ENCODE measurements around the gene BRPF1. TPM values are rescaled to one million over a fixed set of nuclear protein-coding genes. Genes with fewer than 3 reads are reported as not detected.

Gene BRPF1
- total and polyA plus RNA-seq, 2 donors, result 11.9 to 19.1 TPM

DNA sequence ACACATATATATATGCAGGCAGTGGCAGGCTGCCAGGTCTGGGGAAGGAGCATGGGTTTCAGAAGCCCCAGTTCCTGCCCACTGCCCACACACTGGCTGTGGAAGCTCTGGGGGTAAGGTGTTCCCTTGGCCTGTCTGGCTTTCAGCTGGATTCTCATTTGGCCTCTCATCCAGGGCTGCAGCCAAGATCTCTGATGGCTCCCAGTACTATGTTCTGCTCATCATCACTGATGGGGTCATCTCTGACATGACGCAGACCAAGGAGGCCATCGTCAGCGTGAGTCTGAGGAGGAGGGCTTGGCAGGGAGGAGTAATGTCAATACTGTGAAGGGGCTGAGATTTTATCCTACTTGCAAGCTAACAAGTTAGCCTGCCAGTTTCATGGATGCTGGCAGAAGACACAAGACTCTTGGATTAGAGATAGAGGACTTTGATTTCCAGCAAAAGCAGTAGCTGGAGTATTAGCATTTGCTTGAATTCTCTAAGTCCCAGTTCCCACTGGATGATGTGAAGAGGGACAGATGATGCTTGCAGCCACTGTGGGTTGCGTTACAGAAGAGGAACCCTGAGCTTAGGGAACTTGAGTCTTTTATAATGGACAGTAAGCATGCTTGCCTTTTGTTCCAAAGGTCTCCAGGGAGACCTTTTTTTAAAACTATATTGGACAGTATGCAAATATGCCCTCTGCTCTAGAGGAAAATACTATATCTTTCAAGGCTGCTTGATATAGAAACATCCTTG is 5.6 kb upstream of the BRPF1 start:
- Histone ChIP-seq H3K36me3 (ENCODE audit: control insufficient read depth in 2 of 2, insufficient read depth in 2 of 2, low read length in 1 of 2) (no peaks in the 10 kb centered on the region), H3K9me3 (ENCODE audit: control insufficient read depth in 2 of 2, insufficient read depth in 1 of 2, low read length in 1 of 2) (no peaks in the 10 kb centered on the region), H3K27ac (ENCODE audit: low read depth in 1 of 2, low read length in 1 of 2) (no peak overlapping the region), H3K4me3 (ENCODE audit: low read length in 2 of 2) (no peak overlapping the region), H3K27me3 (ENCODE audit: control insufficient read depth in 2 of 2, insufficient read depth in 1 of 2, low read length in 1 of 2) (no peaks in the 10 kb centered on the region), H3K4me1 (ENCODE audit: control insufficient read depth in 2 of 2, insufficient read depth in 2 of 2, low read length in 2 of 2) (peaks cover 4 to 16% of the 10 kb centered on the region in 2 donors)
- DNase-seq (ENCODE audit: low read depth in 6 of 9, low spot score in 9 of 9), result no peak
- 97% methylated on average over 4 of the region's 4 CpGs for WGBS

DNA sequence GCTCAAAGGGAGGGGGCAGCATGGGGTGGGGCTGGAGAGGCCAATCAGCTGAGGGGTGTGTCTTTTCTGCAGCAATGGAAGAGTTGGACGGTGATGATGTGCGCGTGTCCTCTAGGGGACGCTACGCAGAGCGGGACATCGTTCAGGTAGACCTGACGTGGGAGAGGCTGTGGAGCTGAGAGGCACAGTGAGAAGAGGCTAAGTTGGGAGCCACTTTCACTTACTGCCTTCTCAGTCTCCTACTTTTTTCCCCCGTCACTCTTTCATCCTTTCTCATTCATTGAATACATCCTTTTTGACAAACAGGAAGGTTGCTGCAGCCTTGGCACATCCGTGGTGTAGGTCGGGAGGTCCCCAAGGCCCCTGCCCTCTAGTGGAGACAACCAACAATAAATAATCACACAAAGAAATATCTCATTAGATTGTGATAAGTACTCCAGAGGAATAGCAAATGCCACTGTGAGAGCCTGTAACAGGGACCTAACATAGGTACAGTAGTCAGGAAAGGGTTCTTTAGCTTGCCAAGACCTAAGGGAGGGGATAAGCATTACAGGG is 4.4 kb upstream of the BRPF1 start:
- H3K27me3 ChIP-seq (ENCODE audit: control insufficient read depth in 2 of 2, insufficient read depth in 1 of 2, low read length in 1 of 2), result no peaks in the 10 kb centered on the region
- peaks cover 4 to 16% of the 10 kb centered on the region in 2 donors for H3K4me1 ChIP-seq (ENCODE audit: control insufficient read depth in 2 of 2, insufficient read depth in 2 of 2, low read length in 2 of 2)
- no peak overlapping the region for H3K27ac ChIP-seq (ENCODE audit: low read depth in 1 of 2, low read length in 1 of 2)
- WGBS, result 23% methylated on average over 11 of the region's 11 CpGs
- no peaks in the 10 kb centered on the region for H3K36me3 ChIP-seq (ENCODE audit: control insufficient read depth in 2 of 2, insufficient read depth in 2 of 2, low read length in 1 of 2)
- DNase-seq (ENCODE audit: low read depth in 6 of 9, low spot score in 9 of 9), result peak in 3 of 9 donors; percentile 33 to 77 (median 52)
- no peaks in the 10 kb centered on the region for H3K9me3 ChIP-seq (ENCODE audit: control insufficient read depth in 2 of 2, insufficient read depth in 1 of 2, low read length in 1 of 2)
- H3K4me3 ChIP-seq (ENCODE audit: low read length in 2 of 2), result peak overlapping the region in 1 of 2 donors; percentile 9

DNA sequence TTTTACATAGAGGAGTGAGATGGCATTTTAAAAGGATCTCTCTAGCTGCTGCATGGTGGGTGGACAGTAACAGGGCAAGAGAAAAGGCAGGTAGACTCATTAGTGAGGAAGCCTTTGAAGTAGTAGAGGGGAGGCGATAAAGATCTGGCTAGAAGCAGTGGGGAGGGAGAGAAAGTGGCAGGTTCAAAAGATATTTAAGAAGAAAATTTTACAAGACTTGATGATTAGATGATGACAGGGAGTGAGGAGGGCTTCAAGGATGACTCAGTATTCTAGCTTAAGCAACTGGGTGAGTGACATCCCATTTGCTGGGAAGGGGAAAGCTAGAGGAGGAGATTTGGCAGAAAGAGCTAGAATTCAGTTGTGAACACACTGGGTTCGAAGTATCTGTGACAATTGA is 3.8 kb upstream of the BRPF1 start:
- Histone ChIP-seq H3K4me1 (ENCODE audit: control insufficient read depth in 2 of 2, insufficient read depth in 2 of 2, low read length in 2 of 2) (peaks cover 10 to 22% of the 10 kb centered on the region in 2 donors), H3K27ac (ENCODE audit: low read depth in 1 of 2, low read length in 1 of 2) (no peak overlapping the region), H3K27me3 (ENCODE audit: control insufficient read depth in 2 of 2, insufficient read depth in 1 of 2, low read length in 1 of 2) (no peaks in the 10 kb centered on the region), H3K9me3 (ENCODE audit: control insufficient read depth in 2 of 2, insufficient read depth in 1 of 2, low read length in 1 of 2) (no peaks in the 10 kb centered on the region), H3K36me3 (ENCODE audit: control insufficient read depth in 2 of 2, insufficient read depth in 2 of 2, low read length in 1 of 2) (no peaks in the 10 kb centered on the region), H3K4me3 (ENCODE audit: low read length in 2 of 2) (no peak overlapping the region)
- WGBS, result 85% methylated on average over 2 of the region's 2 CpGs
- no peak for DNase-seq (ENCODE audit: low read depth in 6 of 9, low spot score in 9 of 9)

DNA sequence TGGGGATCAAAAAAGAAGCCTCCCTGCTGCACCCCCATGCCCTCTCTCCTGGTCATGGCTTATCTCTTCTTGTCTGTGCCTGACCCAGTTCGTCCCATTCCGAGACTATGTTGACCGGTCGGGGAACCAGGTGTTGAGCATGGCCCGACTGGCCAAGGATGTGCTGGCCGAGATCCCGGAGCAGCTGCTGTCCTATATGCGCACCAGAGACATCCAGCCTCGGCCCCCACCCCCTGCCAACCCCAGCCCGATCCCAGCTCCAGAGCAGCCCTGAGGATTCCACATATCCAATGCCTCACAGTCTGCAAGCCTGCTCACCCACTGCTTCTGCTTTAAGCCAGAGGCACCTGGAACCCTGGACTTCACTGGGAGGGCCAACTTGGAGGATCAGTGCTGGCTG is 2.1 kb upstream of the BRPF1 start:
- no peak overlapping the region for H3K4me3 ChIP-seq (ENCODE audit: low read length in 2 of 2)
- no peaks in the 10 kb centered on the region for H3K27me3 ChIP-seq (ENCODE audit: control insufficient read depth in 2 of 2, insufficient read depth in 1 of 2, low read length in 1 of 2)
- H3K4me1 ChIP-seq (ENCODE audit: control insufficient read depth in 2 of 2, insufficient read depth in 2 of 2, low read length in 2 of 2), result peaks cover 17 to 32% of the 10 kb centered on the region in 2 donors
- no peak overlapping the region for H3K27ac ChIP-seq (ENCODE audit: low read depth in 1 of 2, low read length in 1 of 2)
- H3K9me3 ChIP-seq (ENCODE audit: control insufficient read depth in 2 of 2, insufficient read depth in 1 of 2, low read length in 1 of 2), result no peaks in the 10 kb centered on the region
- no peak for DNase-seq (ENCODE audit: low read depth in 6 of 9, low spot score in 9 of 9)
- H3K36me3 ChIP-seq (ENCODE audit: control insufficient read depth in 2 of 2, insufficient read depth in 2 of 2, low read length in 1 of 2), result peaks cover 6 to 12% of the 10 kb centered on the region in 2 donors
- WGBS, result 97% methylated on average over 10 of the region's 10 CpGs

DNA sequence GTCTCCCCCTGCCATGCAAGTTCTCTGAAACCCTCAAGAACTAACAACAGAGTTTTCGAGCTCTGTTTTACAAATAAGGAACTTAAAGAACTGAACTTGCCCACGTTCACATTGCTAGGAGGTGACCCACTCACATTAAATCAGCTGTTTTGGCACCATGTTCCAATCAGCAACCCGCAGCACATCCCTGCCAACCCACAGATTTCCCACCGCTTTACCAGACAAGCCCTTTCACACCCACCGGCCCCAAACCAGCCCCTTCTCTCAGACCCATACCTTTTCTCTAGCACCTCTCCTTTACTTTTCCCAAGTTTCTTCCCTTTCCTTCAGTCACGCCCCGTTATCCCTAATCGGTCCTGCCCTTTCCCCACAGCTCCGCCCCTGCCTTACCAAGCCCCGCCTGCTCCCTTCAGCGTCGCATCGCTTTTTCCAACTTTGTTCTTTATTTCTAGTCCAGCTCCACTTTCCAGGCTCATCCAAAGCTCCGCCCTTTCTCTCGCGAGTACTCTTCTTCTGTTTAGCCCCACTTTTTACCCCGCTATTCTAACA is 804 bp upstream of the BRPF1 start:
- H3K27me3 ChIP-seq (ENCODE audit: control insufficient read depth in 2 of 2, insufficient read depth in 1 of 2, low read length in 1 of 2), result no peaks in the 10 kb centered on the region
- peaks cover 20 to 32% of the 10 kb centered on the region in 2 donors for H3K4me1 ChIP-seq (ENCODE audit: control insufficient read depth in 2 of 2, insufficient read depth in 2 of 2, low read length in 2 of 2)
- WGBS, result 2% methylated on average over 16 of the region's 17 CpGs
- peaks cover 15 to 24% of the 10 kb centered on the region in 2 donors for H3K36me3 ChIP-seq (ENCODE audit: control insufficient read depth in 2 of 2, insufficient read depth in 2 of 2, low read length in 1 of 2)
- H3K4me3 ChIP-seq (ENCODE audit: low read length in 2 of 2), result peak overlapping the region; percentile 83 to 97
- no peak for DNase-seq (ENCODE audit: low read depth in 6 of 9, low spot score in 9 of 9)
- peak overlapping the region; percentile 66 to 90 for H3K27ac ChIP-seq (ENCODE audit: low read depth in 1 of 2, low read length in 1 of 2)
- no peaks in the 10 kb centered on the region for H3K9me3 ChIP-seq (ENCODE audit: control insufficient read depth in 2 of 2, insufficient read depth in 1 of 2, low read length in 1 of 2)

DNA sequence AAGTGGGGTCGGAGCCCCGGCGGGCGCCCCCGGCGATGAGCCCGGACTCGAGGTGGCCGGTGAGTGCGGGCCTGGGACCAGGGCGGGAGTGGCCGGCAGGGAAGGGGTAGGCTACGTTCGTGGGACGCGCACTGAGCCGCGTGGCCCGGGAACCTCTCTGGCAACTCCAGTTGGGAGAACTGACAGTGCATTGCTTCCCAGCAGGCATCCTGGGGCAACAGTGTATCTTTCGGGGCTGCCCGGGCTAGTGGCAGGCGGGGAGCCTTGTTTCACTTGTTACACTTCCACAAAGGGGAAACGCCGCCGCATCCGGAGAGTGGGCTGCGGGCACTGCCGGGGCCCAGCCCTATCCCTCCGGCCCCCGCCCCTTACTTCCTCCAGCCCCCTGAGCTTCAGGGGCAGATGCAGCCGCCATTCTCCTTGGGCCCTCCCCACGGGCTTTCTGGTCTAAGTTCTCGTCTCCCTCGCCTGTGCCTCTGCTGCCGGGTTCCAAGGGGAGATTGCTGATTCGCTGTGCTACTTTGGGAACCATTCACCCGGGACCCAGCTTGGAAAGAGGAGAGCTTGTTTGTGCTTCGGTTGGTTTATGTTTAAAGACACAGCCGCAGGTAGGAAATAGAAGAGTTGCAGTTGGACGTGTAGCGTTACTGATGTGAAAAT is 675 bp downstream of the BRPF1 start:
- peaks cover 20 to 29% of the 10 kb centered on the region in 2 donors for H3K4me1 ChIP-seq (ENCODE audit: control insufficient read depth in 2 of 2, insufficient read depth in 2 of 2, low read length in 2 of 2)
- peaks cover 27 to 36% of the 10 kb centered on the region in 2 donors for H3K36me3 ChIP-seq (ENCODE audit: control insufficient read depth in 2 of 2, insufficient read depth in 2 of 2, low read length in 1 of 2)
- no peaks in the 10 kb centered on the region for H3K27me3 ChIP-seq (ENCODE audit: control insufficient read depth in 2 of 2, insufficient read depth in 1 of 2, low read length in 1 of 2)
- H3K27ac ChIP-seq (ENCODE audit: low read depth in 1 of 2, low read length in 1 of 2), result peak overlapping the region; percentile 94 to 98
- WGBS, result under 1% methylated on average over 41 of the region's 41 CpGs
- peak in 3 of 9 donors; percentile 27 to 51 (median 28) for DNase-seq (ENCODE audit: low read depth in 6 of 9, low spot score in 9 of 9)
- no peaks in the 10 kb centered on the region for H3K9me3 ChIP-seq (ENCODE audit: control insufficient read depth in 2 of 2, insufficient read depth in 1 of 2, low read length in 1 of 2)
- peak overlapping the region; percentile 83 to 97 for H3K4me3 ChIP-seq (ENCODE audit: low read length in 2 of 2)

DNA sequence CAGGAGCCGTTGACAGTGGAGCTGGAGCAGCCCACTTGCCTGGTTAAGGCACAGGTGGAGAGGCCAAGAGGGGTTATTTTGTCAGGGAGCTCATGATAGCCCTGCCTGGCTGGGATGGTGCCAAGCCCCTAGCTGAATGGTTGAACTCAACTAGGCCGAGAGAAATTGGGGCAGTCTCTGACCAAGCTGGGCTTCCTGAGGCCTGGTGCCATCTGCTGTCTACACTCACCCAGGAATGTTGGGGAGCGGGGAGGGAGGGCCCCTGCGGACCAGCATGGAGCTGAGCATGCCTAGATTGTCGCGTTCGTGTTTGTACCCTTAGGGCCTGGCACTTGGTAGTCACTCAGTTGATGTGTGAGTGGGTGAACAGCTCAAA is 1.2 kb downstream of the BRPF1 start:
- WGBS, result 56% methylated on average over 7 of the region's 7 CpGs
- DNase-seq (ENCODE audit: low read depth in 6 of 9, low spot score in 9 of 9), result no peak
- Histone ChIP-seq H3K36me3 (ENCODE audit: control insufficient read depth in 2 of 2, insufficient read depth in 2 of 2, low read length in 1 of 2) (peaks cover 32 to 41% of the 10 kb centered on the region in 2 donors), H3K4me1 (ENCODE audit: control insufficient read depth in 2 of 2, insufficient read depth in 2 of 2, low read length in 2 of 2) (peaks cover 20 to 24% of the 10 kb centered on the region in 2 donors), H3K9me3 (ENCODE audit: control insufficient read depth in 2 of 2, insufficient read depth in 1 of 2, low read length in 1 of 2) (no peaks in the 10 kb centered on the region), H3K4me3 (ENCODE audit: low read length in 2 of 2) (peak overlapping the region; percentile 83 to 97), H3K27me3 (ENCODE audit: control insufficient read depth in 2 of 2, insufficient read depth in 1 of 2, low read length in 1 of 2) (no peaks in the 10 kb centered on the region), H3K27ac (ENCODE audit: low read depth in 1 of 2, low read length in 1 of 2) (no peak overlapping the region)

DNA sequence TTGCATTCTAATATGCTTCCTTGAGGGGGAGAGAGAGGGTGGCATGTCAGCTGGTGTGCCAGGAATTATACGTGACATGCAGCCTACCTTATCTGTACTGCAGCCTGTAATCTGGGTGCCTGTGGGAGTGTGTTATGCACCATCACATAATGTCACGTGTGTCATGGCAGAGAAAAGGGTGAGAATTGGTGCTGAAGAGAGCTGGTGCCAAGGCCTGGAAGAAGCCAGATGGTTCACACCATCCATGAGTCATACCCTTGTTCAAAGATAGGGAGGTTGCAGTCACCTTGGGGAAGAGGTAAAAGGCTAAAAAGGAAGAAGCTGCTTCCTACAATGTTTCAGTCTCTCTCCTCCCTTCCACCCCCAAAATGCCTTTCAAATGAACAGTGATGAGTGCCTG is 5.3 kb downstream of the BRPF1 start:
- peaks cover 73 to 82% of the 10 kb centered on the region in 2 donors for H3K36me3 ChIP-seq (ENCODE audit: control insufficient read depth in 2 of 2, insufficient read depth in 2 of 2, low read length in 1 of 2)
- H3K4me3 ChIP-seq (ENCODE audit: low read length in 2 of 2), result no peak overlapping the region
- H3K27ac ChIP-seq (ENCODE audit: low read depth in 1 of 2, low read length in 1 of 2), result no peak overlapping the region
- H3K9me3 ChIP-seq (ENCODE audit: control insufficient read depth in 2 of 2, insufficient read depth in 1 of 2, low read length in 1 of 2), result no peaks in the 10 kb centered on the region
- H3K27me3 ChIP-seq (ENCODE audit: control insufficient read depth in 2 of 2, insufficient read depth in 1 of 2, low read length in 1 of 2), result no peaks in the 10 kb centered on the region
- WGBS, result 96% methylated on average over 2 of the region's 2 CpGs
- DNase-seq (ENCODE audit: low read depth in 6 of 9, low spot score in 9 of 9), result no peak
- peaks cover 16% of the 10 kb centered on the region in 2 donors for H3K4me1 ChIP-seq (ENCODE audit: control insufficient read depth in 2 of 2, insufficient read depth in 2 of 2, low read length in 2 of 2)

DNA sequence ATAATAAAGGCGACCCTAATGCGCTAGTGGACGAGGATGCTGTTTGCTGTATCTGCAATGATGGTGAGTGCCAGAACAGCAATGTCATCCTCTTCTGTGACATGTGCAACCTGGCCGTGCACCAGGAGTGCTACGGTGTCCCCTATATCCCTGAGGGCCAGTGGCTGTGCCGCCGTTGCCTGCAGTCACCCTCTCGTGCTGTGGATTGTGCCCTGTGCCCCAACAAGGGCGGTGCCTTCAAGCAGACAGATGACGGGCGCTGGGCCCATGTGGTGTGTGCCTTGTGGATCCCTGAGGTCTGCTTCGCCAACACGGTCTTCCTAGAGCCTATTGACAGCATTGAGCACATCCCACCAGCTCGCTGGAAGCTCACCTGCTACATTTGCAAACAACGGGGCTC is 7.6 kb downstream of the BRPF1 start:
- no peak overlapping the region for H3K27ac ChIP-seq (ENCODE audit: low read depth in 1 of 2, low read length in 1 of 2)
- WGBS, result 98% methylated on average over 15 of the region's 15 CpGs
- H3K27me3 ChIP-seq (ENCODE audit: control insufficient read depth in 2 of 2, insufficient read depth in 1 of 2, low read length in 1 of 2), result no peaks in the 10 kb centered on the region
- no peak overlapping the region for H3K4me3 ChIP-seq (ENCODE audit: low read length in 2 of 2)
- H3K4me1 ChIP-seq (ENCODE audit: control insufficient read depth in 2 of 2, insufficient read depth in 2 of 2, low read length in 2 of 2), result peaks cover 0 to 3% of the 10 kb centered on the region in 2 donors
- H3K9me3 ChIP-seq (ENCODE audit: control insufficient read depth in 2 of 2, insufficient read depth in 1 of 2, low read length in 1 of 2), result no peaks in the 10 kb centered on the region
- no peak for DNase-seq (ENCODE audit: low read depth in 6 of 9, low spot score in 9 of 9)
- H3K36me3 ChIP-seq (ENCODE audit: control insufficient read depth in 2 of 2, insufficient read depth in 2 of 2, low read length in 1 of 2), result peaks cover 93 to 96% of the 10 kb centered on the region in 2 donors

Measured in thymus (tissue), 11 donors.